Trophoblast cell (in vitro differentiated cells and primary cell): ENCODE results near the gene E2F3.
A peak's percentile ranks its signal among the peaks of the same experiment; 100 is the strongest.

Source experiments
- DNase-seq, 2 donors: peaks; one replicate each; pipeline ENCODE4 v3.0.0-alpha.2; 2016
- H2AFZ ChIP-seq: 2 replicates; pipeline ENCODE4 v1.6.1; 2013; ENCODE audit warnings: low read length, moderate library complexity, mild to moderate bottlenecking; ENCODE audit not compliant: insufficient read depth, poor library complexity
- H2AK5ac ChIP-seq: 2 replicates; pipeline ENCODE4 v1.6.1; 2013; ENCODE audit warnings: mild to moderate bottlenecking, low read length
- H2BK120ac ChIP-seq: 2 replicates; pipeline ENCODE4 v1.6.1; 2013; ENCODE audit warnings: low read length, mild to moderate bottlenecking, moderate library complexity; ENCODE audit not compliant: insufficient read depth, poor library complexity
- H2BK12ac ChIP-seq: 2 replicates; pipeline ENCODE4 v1.6.1; 2013; ENCODE audit warnings: mild to moderate bottlenecking, low read length, moderate library complexity
- H2BK5ac ChIP-seq: 2 replicates; pipeline ENCODE4 v1.6.1; 2013; ENCODE audit warnings: low read length, low read depth, moderate library complexity, mild to moderate bottlenecking; ENCODE audit not compliant: poor library complexity
- H3K14ac ChIP-seq: 2 replicates; pipeline ENCODE4 v1.6.1; 2013; ENCODE audit warnings: mild to moderate bottlenecking, low read length
- H3K18ac ChIP-seq: 2 replicates; pipeline ENCODE4 v1.6.1; 2013; ENCODE audit warnings: mild to moderate bottlenecking, low read length
- H3K23ac ChIP-seq: 2 replicates; pipeline ENCODE4 v1.6.1; 2013; ENCODE audit warnings: low read length
- H3K27ac ChIP-seq: 2 replicates; pipeline ENCODE4 v1.5.1; 2013; ENCODE audit warnings: low read depth, mild to moderate bottlenecking, inconsistent platforms, low read length, moderate library complexity
- H3K27me3 ChIP-seq: 2 replicates; pipeline ENCODE4 v1.6.1; 2013; ENCODE audit warnings: inconsistent platforms, mild to moderate bottlenecking, low read length, moderate library complexity; ENCODE audit not compliant: insufficient read depth
- H3K36me3 ChIP-seq, 2 experiments: 1 replicate in 1 of 2; 2 replicates in 1 of 2; pipeline ENCODE4 v1.6.1; 2013; ENCODE audit warnings: low read length in 2 of 2, mild to moderate bottlenecking in 2 of 2, moderate library complexity in 1 of 2; ENCODE audit not compliant: insufficient read depth in 2 of 2, control insufficient read depth in 1 of 2
- H3K4ac ChIP-seq: 2 replicates; pipeline ENCODE4 v1.6.1; 2013; ENCODE audit warnings: low read depth, mild to moderate bottlenecking, low read length, moderate library complexity
- H3K4me1 ChIP-seq, 2 experiments: 1 replicate in 1 of 2; 2 replicates in 1 of 2; pipeline ENCODE4 v1.6.1; 2013; ENCODE audit warnings: low read length in 2 of 2, mild to moderate bottlenecking in 2 of 2, moderate library complexity in 1 of 2; ENCODE audit not compliant: insufficient read depth in 2 of 2, control insufficient read depth in 1 of 2
- H3K4me2 ChIP-seq: 2 replicates; pipeline ENCODE4 v1.6.1; 2013; ENCODE audit warnings: inconsistent platforms, mild to moderate bottlenecking, low read length, moderate library complexity
- H3K4me3 ChIP-seq: 2 replicates; pipeline ENCODE4 v1.5.1; 2013; ENCODE audit warnings: mild to moderate bottlenecking, low read depth, low read length, inconsistent platforms
- H3K79me1 ChIP-seq: one replicate; pipeline ENCODE4 v1.6.1; 2013; ENCODE audit warnings: low read length
- H3K79me2 ChIP-seq: 2 replicates; pipeline ENCODE4 v1.6.1; 2013; ENCODE audit warnings: low read length, mild to moderate bottlenecking; ENCODE audit not compliant: control insufficient read depth, insufficient read depth, poor library complexity
- H3K9ac ChIP-seq: 2 replicates; pipeline ENCODE4 v1.6.1; 2013; ENCODE audit warnings: mild to moderate bottlenecking, low read length
- H3K9me3 ChIP-seq: 2 replicates; pipeline ENCODE4 v1.6.1; 2013; ENCODE audit warnings: low read depth, mild to moderate bottlenecking, control low read depth, inconsistent platforms, low read length; ENCODE audit not compliant: insufficient read depth
- H4K12ac ChIP-seq: 2 replicates; pipeline ENCODE4 v1.6.1; 2013; ENCODE audit warnings: low read depth, mild to moderate bottlenecking, low read length, moderate library complexity
- H4K8ac ChIP-seq: 2 replicates; pipeline ENCODE4 v1.6.1; 2013; ENCODE audit warnings: low read depth, mild to moderate bottlenecking, low read length, moderate library complexity
- H4K91ac ChIP-seq: one replicate; pipeline ENCODE4 v1.6.1; 2013; ENCODE audit warnings: low read depth, mild to moderate bottlenecking, low read length, moderate library complexity
- WGBS: extraction: QIAGEN DNeasy Blood & Tissue Kit; methylation state at CpG from one replicate; pipeline ENCODE4 v1.1.7; 2013; ENCODE audit warnings: missing lambda C conversion rate; ENCODE audit not compliant: insufficient read length, insufficient coverage; ENCODE audit errors: extremely low coverage; 5-methylcytosine and 5-hydroxymethylcytosine counted together

The E2F3 gene

DNA sequence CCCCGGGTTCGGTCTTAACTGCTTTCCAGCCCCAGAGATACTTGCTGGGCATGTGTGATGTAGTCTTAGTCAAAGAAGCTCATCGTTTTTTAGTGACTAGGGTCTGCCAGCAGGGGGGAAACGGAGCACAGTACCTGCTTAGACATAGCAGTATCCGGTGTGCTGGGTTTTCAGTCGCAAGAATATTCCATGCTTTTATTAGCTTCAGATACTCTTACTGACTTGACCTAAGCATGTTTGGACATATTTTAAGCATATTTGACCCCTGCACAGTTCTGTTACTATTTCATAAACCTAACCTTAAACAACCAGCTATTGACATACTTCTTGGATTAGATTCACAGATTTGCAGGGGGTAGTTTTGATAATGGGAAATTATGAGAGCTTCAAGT lies 3.0 kb downstream of the E2F3 start:
- no peak overlapping the region for H3K14ac ChIP-seq
- peak overlapping the region; percentile 80 for H3K4me2 ChIP-seq
- no peaks in the 10 kb centered on the region for H3K27me3 ChIP-seq
- no peaks in the 10 kb centered on the region for H3K9me3 ChIP-seq
- H3K79me2 ChIP-seq: peaks cover 13% of the 10 kb centered on the region
- no CpG with 5 or more reads among the region's 6 CpGs for WGBS
- H4K8ac ChIP-seq: no peak overlapping the region
- H4K91ac ChIP-seq: no peak overlapping the region
- no peak overlapping the region for H3K23ac ChIP-seq
- no peak overlapping the region for H2BK120ac ChIP-seq
- H4K12ac ChIP-seq: no peak overlapping the region
- H3K4ac ChIP-seq: no peak overlapping the region
- no peak overlapping the region for H2BK5ac ChIP-seq
- H3K18ac ChIP-seq: no peak overlapping the region
- no peak overlapping the region for H3K9ac ChIP-seq
- peaks cover 0 to 2% of the 10 kb centered on the region in 2 experiments for H3K36me3 ChIP-seq
- DNase-seq: peak; percentile 43 to 74
- H3K79me1 ChIP-seq: peaks cover 16% of the 10 kb centered on the region
- H2BK12ac ChIP-seq: no peak overlapping the region
- H3K27ac ChIP-seq: peak overlapping the region; percentile 100
- H3K4me3 ChIP-seq: no peak overlapping the region
- peaks cover 3 to 4% of the 10 kb centered on the region in 2 experiments for H3K4me1 ChIP-seq
- H2AK5ac ChIP-seq: no peak overlapping the region
- no peak overlapping the region for H2AFZ ChIP-seq

DNA sequence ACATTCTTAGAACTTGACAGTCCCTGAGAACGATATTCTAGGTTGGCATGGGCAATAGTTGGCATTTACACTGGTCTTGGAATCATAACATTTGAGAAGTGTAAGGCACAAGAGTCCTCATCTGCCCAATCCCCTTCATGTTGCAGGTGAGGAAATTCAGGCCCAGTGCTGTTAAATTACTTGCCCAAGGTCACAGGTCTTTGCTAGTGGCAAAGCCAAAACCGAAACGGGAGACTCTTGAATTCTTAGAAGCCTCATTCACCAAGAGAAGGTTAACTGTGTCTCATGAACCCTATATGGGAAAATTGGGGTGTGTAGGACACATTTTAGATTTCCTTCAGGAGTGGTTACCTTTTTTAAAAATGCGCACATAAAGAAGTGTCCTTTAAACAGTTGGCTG lies 7.2 kb downstream of the E2F3 start:
- Histone ChIP-seq H3K23ac (no peak overlapping the region), H2BK5ac (no peak overlapping the region), H4K12ac (no peak overlapping the region), H2AFZ (no peak overlapping the region), H3K4me2 (no peak overlapping the region), H3K79me2 (peaks cover 17% of the 10 kb centered on the region), H4K91ac (no peak overlapping the region), H3K36me3 (peaks cover 2 to 9% of the 10 kb centered on the region in 2 experiments), H2BK120ac (no peak overlapping the region), H2BK12ac (no peak overlapping the region), H3K27me3 (no peaks in the 10 kb centered on the region), H3K9me3 (no peaks in the 10 kb centered on the region), H3K79me1 (peaks cover 4% of the 10 kb centered on the region), H3K14ac (no peak overlapping the region), H2AK5ac (no peak overlapping the region), H3K4me3 (no peak overlapping the region), H3K9ac (no peak overlapping the region), H3K27ac (no peak overlapping the region), H3K18ac (no peak overlapping the region), H4K8ac (no peak overlapping the region), H3K4ac (peak overlapping the region; percentile 68), H3K4me1 (peaks cover 0 to 2% of the 10 kb centered on the region in 2 experiments)
- WGBS: no CpG with 5 or more reads among the region's 4 CpGs
- no peak for DNase-seq

DNA sequence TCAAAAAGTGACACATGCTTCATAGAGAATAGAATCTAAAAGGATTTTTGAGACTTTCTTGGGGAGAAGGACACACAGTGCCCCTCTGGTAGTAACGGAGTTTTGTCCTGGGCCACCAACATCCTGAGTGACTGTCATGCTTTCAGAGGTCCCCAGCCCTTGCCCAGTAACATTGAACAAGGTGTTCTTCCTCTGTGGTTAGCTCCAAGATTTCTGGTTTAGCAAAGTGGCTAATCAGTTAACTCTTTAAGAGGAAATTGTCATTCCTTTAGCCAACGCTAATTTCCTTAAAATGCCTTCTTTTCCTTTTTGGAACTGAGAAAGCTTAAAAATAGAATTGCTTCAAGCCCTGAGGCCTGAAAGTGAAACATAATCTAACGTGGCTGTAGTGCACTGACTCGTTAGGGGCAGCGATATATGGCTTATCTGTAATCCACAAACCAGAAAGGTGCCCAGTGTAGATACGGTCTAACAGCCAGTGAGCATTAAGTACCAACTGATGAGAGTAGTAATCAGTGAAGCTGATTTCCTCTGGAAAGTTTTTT lies 7.8 kb downstream of the E2F3 start:
- Histone ChIP-seq H3K4me2 (no peak overlapping the region), H3K36me3 (peaks cover 2 to 9% of the 10 kb centered on the region in 2 experiments), H3K9me3 (no peaks in the 10 kb centered on the region), H2BK120ac (no peak overlapping the region), H3K27ac (no peak overlapping the region), H2BK12ac (no peak overlapping the region), H4K8ac (no peak overlapping the region), H3K9ac (no peak overlapping the region), H3K4me3 (no peak overlapping the region), H3K4me1 (peaks cover 0 to 2% of the 10 kb centered on the region in 2 experiments), H4K12ac (no peak overlapping the region), H3K18ac (no peak overlapping the region), H2AFZ (no peak overlapping the region), H2BK5ac (no peak overlapping the region), H3K23ac (no peak overlapping the region), H3K27me3 (no peaks in the 10 kb centered on the region), H3K4ac (peak overlapping the region; percentile 34), H2AK5ac (no peak overlapping the region), H3K14ac (no peak overlapping the region), H3K79me1 (no peaks in the 10 kb centered on the region), H4K91ac (no peak overlapping the region), H3K79me2 (peaks cover 17% of the 10 kb centered on the region)
- no CpG with 5 or more reads among the region's 6 CpGs for WGBS
- no peak for DNase-seq

DNA sequence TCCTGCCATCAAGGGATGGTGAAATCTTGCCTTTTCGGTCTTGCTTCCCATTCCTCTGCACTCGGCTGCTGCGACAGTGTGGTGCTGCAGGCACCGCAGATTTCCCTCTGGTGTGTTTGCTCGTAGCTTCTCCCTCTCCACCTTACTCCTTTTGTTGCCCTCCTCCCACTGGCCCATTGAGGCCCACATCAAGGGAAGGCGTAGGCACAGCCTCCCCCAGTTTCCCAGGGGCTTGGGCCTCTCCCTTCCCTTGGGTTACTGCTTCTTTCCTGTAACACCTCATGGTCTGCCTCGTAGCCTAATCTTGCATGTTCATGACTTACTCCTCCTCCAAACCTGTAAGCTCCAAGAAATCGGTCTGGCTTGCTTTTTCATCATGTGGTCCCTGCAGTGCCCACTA lies 9.9 kb downstream of the E2F3 start:
- Histone ChIP-seq H2BK12ac (no peak overlapping the region), H2AK5ac (no peak overlapping the region), H3K4me1 (peaks cover 2% of the 10 kb centered on the region in 2 experiments), H2BK120ac (no peak overlapping the region), H3K9ac (no peak overlapping the region), H4K8ac (no peak overlapping the region), H3K14ac (no peak overlapping the region), H4K12ac (no peak overlapping the region), H4K91ac (no peak overlapping the region), H3K9me3 (no peaks in the 10 kb centered on the region), H2BK5ac (no peak overlapping the region), H3K27ac (no peak overlapping the region), H3K4ac (peak overlapping the region; percentile 57), H3K27me3 (no peaks in the 10 kb centered on the region), H3K79me2 (peaks cover 18% of the 10 kb centered on the region), H3K23ac (no peak overlapping the region), H2AFZ (no peak overlapping the region), H3K79me1 (no peaks in the 10 kb centered on the region), H3K4me2 (no peak overlapping the region), H3K36me3 (peaks cover 2 to 8% of the 10 kb centered on the region in 2 experiments), H3K18ac (no peak overlapping the region), H3K4me3 (no peak overlapping the region)
- WGBS: no CpG with 5 or more reads among the region's 8 CpGs
- DNase-seq: no peak
